BLaER1 treated with 17β-estradiol and CSF1 and Interleukin-3, amounts not matched to agents 10 nM and 100 nM (cell line): ENCODE measurements around the gene PDE4DIP.
"Not testable (repeated sequence)": the region's sequence is repeated elsewhere in the genome, so short reads cannot be mapped to it uniquely, and the experiment has no call there.

Experiments used
- H3K27ac ChIP-seq, 11 experiments: shearing (Covaris generic); formaldehyde crosslinking; 2 replicates each; pipeline ENCODE4 v1.8.1; 2022
- H3K27me3 ChIP-seq, 11 experiments: shearing (Covaris generic); formaldehyde crosslinking; 2 replicates each; pipeline ENCODE4 v1.8.1; 2022
- H3K36me3 ChIP-seq, 11 experiments: shearing (Covaris generic); formaldehyde crosslinking; 2 replicates each; pipeline ENCODE4 v1.8.1; 2022
- H3K4me1 ChIP-seq, 10 experiments: shearing (Covaris generic); formaldehyde crosslinking; 2 replicates each; pipeline ENCODE4 v1.8.1; 2022
- H3K4me2 ChIP-seq, 11 experiments: shearing (Covaris generic); formaldehyde crosslinking; 2 replicates each; pipeline ENCODE4 v1.8.1; 2022
- H3K4me3 ChIP-seq, 10 experiments: shearing (Covaris generic); formaldehyde crosslinking; 2 replicates each; pipeline ENCODE4 v1.8.1; 2022
- H3K9ac ChIP-seq, 11 experiments: shearing (Covaris generic); formaldehyde crosslinking; 2 replicates each; pipeline ENCODE4 v1.8.1; 2022
- H3K9me3 ChIP-seq, 11 experiments: shearing (Covaris generic); formaldehyde crosslinking; replicated peaks in 1 of 11; 2 replicates each; pipeline ENCODE4 v1.8.1; 2022
- H4K20me1 ChIP-seq, 11 experiments: shearing (Covaris generic); formaldehyde crosslinking; 2 replicates each; pipeline ENCODE4 v1.8.1; 2022

Gene PDE4DIP

DNA sequence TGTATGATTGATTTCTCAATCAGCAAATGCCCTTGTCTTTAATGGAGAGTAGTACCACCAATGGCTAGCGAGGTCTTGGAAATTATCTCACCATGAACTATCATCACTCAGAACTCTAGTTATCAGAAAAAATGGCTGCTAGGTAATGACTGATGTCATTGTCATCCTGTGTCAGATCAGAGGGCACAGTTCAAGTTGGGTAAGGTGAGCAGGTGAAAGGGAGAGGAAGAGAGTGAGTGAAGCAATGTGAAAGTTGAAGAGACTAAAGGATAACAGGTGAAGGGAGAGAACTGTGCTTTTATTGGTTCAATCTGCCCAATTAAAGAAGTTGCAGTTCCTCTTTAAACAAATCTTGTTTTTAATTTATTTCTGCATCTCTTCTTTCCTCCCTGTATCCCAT, 76.8 kb downstream of the PDE4DIP start:
- H3K9ac ChIP-seq, H4K20me1 ChIP-seq, H3K27me3 ChIP-seq, H3K4me3 ChIP-seq, H3K27ac ChIP-seq, H3K9me3 ChIP-seq, H3K4me1 ChIP-seq, H3K4me2 ChIP-seq, H3K36me3 ChIP-seq: not testable (repeated sequence)

DNA sequence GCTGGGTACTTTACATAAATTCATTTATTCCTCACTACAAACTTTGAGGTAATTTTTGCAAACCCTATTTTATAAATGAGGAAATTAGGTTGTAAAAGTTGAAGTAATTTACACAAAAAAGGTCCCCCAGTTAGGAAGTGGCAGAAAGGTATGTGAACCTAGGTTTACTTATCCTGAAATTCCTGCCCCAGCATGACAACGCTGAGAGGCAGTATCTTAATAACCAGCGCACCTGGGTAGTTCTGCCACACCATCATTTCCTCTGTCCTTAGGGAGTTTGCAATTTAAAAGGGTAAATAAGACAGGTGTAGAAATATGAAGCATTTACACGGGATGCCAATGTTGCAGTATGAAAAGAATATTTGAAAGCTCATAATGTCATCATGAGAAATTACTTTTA, 79.6 kb downstream of the PDE4DIP start:
- H3K9me3 ChIP-seq, H4K20me1 ChIP-seq, H3K27me3 ChIP-seq, H3K9ac ChIP-seq, H3K27ac ChIP-seq, H3K4me3 ChIP-seq, H3K4me1 ChIP-seq, H3K36me3 ChIP-seq, H3K4me2 ChIP-seq: not testable (repeated sequence)

DNA sequence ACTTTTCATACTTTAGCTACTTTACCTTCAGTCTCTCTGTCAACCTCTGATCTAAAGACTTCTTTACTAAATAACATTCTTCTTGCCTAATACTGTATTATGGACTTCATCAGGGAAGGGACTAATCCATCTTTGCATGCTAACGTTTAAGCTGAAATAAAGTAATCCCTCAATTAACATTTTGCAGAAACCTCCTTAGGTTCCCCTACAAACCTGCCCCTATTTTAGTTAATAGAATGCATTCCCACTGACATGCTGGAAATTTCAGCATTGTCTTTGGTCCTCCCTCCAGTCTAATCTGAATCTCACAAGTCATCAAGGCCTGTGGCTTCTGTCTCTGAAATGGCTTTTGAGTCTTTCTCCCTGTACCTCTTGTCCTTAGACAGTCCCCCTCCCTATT, 83.4 kb downstream of the PDE4DIP start:
- not testable (repeated sequence) for H3K9me3 ChIP-seq, H3K36me3 ChIP-seq, H3K27ac ChIP-seq, H3K4me3 ChIP-seq, H3K4me2 ChIP-seq, H3K27me3 ChIP-seq, H3K4me1 ChIP-seq, H4K20me1 ChIP-seq, H3K9ac ChIP-seq

DNA sequence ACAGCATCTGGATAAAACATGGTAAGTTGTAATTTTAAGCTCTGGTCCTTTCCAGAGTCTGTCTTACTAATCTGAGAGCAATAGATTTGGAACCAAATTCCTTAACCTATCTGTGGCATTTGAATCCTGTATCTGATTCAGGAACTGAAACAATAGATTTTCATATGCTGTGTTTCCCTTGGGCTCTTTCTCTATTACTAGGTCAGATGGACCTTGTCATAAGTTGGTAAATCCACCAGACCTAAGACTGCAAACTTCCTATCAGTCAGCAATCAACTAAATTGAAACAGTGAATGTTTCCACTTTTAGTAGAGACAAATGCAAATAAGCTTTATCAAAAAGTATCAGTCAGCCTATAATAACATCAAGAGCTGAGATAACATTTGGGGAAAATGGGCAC, 85.0 kb downstream of the PDE4DIP start:
- not testable (repeated sequence) for H3K27ac ChIP-seq, H3K36me3 ChIP-seq

DNA sequence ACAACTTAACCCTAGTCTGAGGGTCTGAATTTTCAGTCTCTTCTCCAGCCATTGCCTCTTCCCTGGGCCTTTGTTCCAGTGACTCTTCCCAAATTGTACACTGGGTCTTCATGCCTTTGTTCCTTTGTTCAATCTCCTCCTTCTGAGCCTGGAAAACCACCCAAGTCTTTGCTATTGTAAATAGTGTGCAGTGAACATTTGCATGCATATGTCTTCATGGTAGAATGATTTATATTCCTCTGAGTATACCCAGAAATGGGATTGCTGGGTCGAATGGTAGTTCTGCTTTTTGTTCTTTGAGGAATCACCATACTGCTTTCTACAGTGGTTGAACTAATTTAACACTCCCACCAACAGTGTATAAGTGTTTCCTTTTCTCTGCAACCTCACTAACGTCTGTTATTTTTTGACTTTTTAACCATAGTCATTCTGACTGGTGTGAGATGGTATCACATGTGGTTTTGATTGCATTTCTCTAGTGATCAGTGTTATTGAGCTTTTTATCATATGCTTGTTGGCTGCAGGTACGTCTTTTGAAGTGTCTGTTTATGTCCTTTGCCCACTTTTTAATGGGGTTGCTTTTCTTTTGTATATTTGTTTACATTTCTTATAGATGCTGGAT, 91.3 kb downstream of the PDE4DIP start:
- not testable (repeated sequence) for H4K20me1 ChIP-seq, H3K4me3 ChIP-seq, H3K36me3 ChIP-seq, H3K9me3 ChIP-seq, H3K27ac ChIP-seq, H3K4me2 ChIP-seq, H3K27me3 ChIP-seq, H3K9ac ChIP-seq, H3K4me1 ChIP-seq

More for the DNA sequence above, 85.0 kb downstream of the PDE4DIP start:
- not testable (repeated sequence) for H3K9ac ChIP-seq, H3K4me1 ChIP-seq, H3K9me3 ChIP-seq, H3K4me3 ChIP-seq, H3K4me2 ChIP-seq, H4K20me1 ChIP-seq, H3K27me3 ChIP-seq

GRCh38 chr1:148942906-148943305, 98.7 kb downstream of the PDE4DIP start:
- not testable (repeated sequence) for H3K36me3 ChIP-seq, H3K27ac ChIP-seq, H3K4me1 ChIP-seq, H3K4me3 ChIP-seq, H3K9me3 ChIP-seq, H3K27me3 ChIP-seq, H3K9ac ChIP-seq, H3K4me2 ChIP-seq, H4K20me1 ChIP-seq

GRCh38 chr1:148945130-148945529, 100.9 kb downstream of the PDE4DIP start:
- H3K4me1 ChIP-seq, H3K27me3 ChIP-seq: not testable (repeated sequence)

GRCh38 chr1:148948768-148949167, 104.5 kb downstream of the PDE4DIP start:
- not testable (repeated sequence) for H3K27ac ChIP-seq, H4K20me1 ChIP-seq, H3K4me1 ChIP-seq, H3K4me3 ChIP-seq, H3K9ac ChIP-seq, H3K36me3 ChIP-seq, H3K9me3 ChIP-seq, H3K27me3 ChIP-seq, H3K4me2 ChIP-seq

More at GRCh38 chr1:148945130-148945529, 100.9 kb downstream of the PDE4DIP start:
- not testable (repeated sequence) for H3K9ac ChIP-seq, H3K4me2 ChIP-seq, H3K9me3 ChIP-seq, H4K20me1 ChIP-seq, H3K27ac ChIP-seq, H3K4me3 ChIP-seq, H3K36me3 ChIP-seq

DNA sequence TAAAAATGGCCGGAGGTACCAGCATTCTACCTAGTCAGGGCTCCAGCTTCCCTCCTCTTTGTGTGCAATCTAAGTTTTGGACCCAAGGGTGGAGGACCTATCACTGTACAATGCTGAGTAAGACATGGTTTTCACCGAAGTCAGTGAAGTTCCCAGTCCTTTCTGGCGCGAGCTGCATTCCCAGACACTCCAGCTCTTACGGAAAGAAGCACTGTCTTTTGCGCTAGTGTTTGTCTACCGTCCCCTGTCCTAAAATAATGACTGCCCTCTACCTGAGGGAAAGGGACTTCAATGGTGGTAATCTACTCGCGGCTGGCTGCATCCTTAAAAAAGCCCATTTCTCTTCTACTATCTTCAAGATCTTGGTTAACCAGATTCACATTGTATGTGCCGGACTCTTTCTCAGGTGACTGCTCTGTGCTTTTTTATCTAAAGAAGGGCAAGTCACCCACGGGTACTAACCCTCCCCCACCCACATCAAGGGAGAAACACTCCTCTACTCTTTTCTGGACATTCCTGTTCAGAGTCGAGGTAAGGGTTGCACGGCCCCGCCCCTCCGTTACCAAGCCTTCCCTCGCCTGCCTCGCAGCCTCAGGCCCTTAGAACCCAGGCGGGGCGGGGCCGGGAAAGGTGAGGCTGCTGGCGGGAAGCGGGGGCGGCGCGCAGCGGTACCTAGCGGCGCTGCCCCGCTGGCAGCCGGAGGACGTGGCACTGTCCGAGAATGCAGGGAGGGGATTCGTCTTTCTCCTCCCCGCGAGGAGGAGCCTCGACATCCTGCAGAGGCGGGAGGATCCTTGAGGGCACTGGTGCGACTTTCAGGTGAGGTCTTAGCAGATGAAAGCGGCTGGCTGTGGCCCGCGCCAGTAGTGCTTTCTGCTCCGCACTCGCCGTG, 107.4 kb downstream of the PDE4DIP start:
- H3K9me3 ChIP-seq, H4K20me1 ChIP-seq, H3K4me1 ChIP-seq, H3K27me3 ChIP-seq, H3K36me3 ChIP-seq: not testable (repeated sequence)
- Histone ChIP-seq H3K4me2 (peak overlapping the region; percentile 53 to 72 (median 57); a peak in 19 of 22 replicates), H3K9ac (peak overlapping the region in 10 of 11 experiments; percentile 19 to 67 (median 58); a peak in 17 of 22 replicates), H3K27ac (peak overlapping the region in 5 of 11 experiments; percentile 7 to 46 (median 40); a peak in 4 of 22 replicates), H3K4me3 (peak overlapping the region; percentile 52 to 71 (median 63))

GRCh38 chr1:148952253-148952937, 108.2 kb downstream of the PDE4DIP start:
- H3K27me3 ChIP-seq, H3K4me1 ChIP-seq, H4K20me1 ChIP-seq, H3K9me3 ChIP-seq, H3K36me3 ChIP-seq: not testable (repeated sequence)
- Histone ChIP-seq H3K9ac (peak overlapping the region in 9 of 11 experiments; percentile 43 to 67 (median 59); a peak in 14 of 22 replicates), H3K4me2 (peak overlapping the region; percentile 66 to 87 (median 78)), H3K27ac (peak overlapping the region in 5 of 11 experiments; percentile 7 to 46 (median 40); a peak in 4 of 22 replicates), H3K4me3 (peak overlapping the region; percentile 52 to 71 (median 63))

DNA sequence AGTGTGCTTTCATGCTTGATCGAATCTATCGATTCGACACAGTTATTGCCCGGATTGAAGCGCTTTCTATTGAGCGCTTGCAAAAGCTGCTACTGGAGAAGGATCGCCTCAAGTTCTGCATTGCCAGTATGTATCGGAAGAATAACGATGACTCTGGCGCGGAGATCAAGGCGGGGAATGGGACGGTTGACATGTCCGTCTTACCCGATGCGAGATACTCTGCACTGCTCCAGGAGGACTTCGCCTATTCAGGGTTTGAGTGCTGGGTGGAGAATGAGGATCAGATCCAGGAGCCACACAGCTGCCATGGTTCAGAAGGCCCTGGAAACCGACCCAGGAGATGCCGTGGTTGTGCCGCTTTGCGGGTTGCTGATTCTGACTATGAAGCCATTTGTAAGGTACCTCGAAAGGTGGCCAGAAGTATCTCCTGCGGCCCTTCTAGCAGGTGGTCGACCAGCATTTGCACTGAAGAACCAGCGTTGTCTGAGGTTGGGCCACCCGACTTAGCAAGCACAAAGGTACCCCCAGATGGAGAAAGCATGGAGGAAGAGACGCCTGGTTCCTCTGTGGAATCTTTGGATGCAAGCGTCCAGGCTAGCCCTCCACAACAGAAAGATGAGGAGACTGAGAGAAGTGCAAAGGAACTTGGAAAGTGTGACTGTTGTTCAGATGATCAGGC, 108.8 kb downstream of the PDE4DIP start:
- Histone ChIP-seq H3K9ac (peak overlapping the region in 4 of 11 experiments; percentile 36 to 59 (median 48); a peak in 5 of 22 replicates), H3K4me2 (peak overlapping the region; percentile 66 to 87 (median 78)), H3K4me3 (peak overlapping the region; percentile 52 to 71 (median 63))
- H3K4me1 ChIP-seq, H3K27me3 ChIP-seq, H3K36me3 ChIP-seq, H3K27ac ChIP-seq, H4K20me1 ChIP-seq, H3K9me3 ChIP-seq: not testable (repeated sequence)

GRCh38 chr1:148953730-148954129, 109.5 kb downstream of the PDE4DIP start:
- H3K4me1 ChIP-seq, H3K27me3 ChIP-seq, H3K4me3 ChIP-seq, H3K27ac ChIP-seq, H3K9me3 ChIP-seq, H4K20me1 ChIP-seq, H3K9ac ChIP-seq, H3K36me3 ChIP-seq: not testable (repeated sequence)
- H3K4me2 ChIP-seq: peak overlapping the region; percentile 26 to 86 (median 62); a peak in 15 of 22 replicates

DNA sequence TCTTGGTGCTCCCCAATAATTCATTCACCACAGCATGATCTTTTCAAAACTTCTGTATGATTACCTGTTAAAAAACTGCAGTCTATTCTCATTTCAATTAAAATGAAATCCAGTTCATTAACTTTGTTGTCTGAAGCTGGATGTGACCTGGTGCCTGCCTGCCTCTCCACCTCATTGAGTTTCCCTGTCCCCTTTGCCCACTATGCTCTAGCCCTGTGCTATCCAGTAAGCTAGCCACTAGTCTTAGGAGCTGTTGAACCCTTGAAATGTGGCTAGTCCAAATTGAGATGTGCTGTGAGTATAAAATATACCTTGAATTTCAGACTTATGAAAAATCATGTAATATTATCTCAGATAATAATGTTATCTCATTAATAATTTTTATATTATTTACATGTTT, 114.1 kb downstream of the PDE4DIP start:
- H3K4me3 ChIP-seq, H3K27ac ChIP-seq, H3K4me2 ChIP-seq, H3K27me3 ChIP-seq, H3K4me1 ChIP-seq, H3K9ac ChIP-seq, H3K9me3 ChIP-seq, H3K36me3 ChIP-seq, H4K20me1 ChIP-seq: not testable (repeated sequence)
